SW 1271 (cell line): ENCODE measurements around the gene PEX14.

Source experiments
- DNase-seq, 2 experiments: peaks; one replicate each; lab custom pipeline; 2025; lab: John Stamatoyannopoulos, UW

Gene PEX14

DNA sequence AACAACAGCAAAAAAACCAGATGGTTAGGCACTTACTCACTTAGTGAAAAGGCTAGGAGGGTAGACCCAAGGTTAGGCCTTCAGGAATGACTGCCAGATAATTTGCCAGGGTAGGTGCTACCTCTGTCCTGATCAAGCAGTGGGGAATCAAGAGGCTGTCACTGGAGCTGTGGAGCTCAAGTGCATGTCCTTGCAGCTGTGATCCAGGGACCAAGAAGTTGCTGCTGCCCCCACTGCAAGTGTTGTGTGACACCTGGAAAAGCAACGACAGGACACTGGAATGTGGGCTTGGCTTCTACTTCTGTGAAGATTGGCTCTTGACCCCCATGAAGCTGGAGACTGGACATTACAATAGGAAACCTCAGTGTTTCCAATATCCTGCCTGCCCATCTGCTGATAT lies 72.1 kb downstream of the PEX14 start:
- no peak for DNase-seq

GRCh38 chr1:10549904-10550664 lies 75.3 kb downstream of the PEX14 start:
- no peak for DNase-seq

DNA sequence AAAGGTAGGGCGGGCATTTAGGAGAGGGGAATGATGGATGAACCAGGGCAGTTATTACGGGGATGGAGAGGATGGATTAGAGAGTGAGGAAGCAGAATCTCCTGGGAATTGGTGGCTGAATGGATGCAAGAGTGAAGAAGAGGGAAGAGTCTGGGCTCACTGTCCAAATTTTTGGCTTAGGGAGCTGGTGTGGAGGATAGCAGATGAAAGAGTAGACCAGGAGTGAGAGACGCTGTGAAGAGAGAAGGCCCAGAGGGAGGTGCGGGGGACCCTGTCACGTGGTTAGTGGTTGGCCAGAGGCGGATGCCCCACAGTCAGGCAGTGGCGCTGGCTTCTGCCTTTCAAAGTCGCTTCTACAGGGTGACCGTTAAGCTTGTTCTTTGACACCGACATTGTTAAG lies 78.4 kb downstream of the PEX14 start:
- DNase-seq, result no peak

DNA sequence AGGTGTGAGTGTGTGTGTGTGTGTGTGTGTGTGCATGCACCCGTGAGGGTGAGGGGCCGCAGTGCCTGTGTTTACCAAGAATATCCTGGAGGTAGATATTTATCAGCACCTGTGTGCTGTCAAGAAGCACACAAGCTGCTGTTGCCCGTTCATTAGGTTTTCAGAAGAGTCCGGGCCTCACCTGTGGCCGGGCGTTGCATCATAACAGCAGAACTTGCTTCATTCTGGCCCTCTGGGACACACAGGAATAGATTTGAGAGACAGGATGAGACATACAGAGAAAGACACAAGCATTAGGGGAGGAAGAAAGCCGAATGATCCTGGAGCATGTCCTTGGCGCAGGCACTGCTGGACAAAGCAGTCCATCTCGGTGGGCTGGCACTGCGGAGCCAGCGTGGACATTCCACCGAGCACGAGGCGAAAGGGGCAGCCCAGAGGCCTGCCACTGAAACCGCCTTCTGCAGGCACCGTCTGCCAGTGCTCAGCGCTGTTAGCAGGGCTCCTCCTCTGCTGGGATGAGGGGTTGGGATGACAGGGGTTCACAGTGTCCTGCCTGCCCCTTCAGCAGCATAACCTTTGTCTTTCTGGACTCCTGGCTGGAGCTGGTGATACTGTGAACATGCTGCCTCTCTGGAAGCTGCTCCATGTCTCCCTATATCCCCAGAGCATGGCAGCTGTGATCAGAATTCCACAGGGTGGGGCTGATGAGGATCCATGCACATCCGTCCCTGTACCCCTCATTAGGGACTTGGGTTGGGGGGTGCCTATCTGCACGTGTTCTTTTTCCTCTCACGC lies 81.1 kb downstream of the PEX14 start:
- DNase-seq, result no peak

DNA sequence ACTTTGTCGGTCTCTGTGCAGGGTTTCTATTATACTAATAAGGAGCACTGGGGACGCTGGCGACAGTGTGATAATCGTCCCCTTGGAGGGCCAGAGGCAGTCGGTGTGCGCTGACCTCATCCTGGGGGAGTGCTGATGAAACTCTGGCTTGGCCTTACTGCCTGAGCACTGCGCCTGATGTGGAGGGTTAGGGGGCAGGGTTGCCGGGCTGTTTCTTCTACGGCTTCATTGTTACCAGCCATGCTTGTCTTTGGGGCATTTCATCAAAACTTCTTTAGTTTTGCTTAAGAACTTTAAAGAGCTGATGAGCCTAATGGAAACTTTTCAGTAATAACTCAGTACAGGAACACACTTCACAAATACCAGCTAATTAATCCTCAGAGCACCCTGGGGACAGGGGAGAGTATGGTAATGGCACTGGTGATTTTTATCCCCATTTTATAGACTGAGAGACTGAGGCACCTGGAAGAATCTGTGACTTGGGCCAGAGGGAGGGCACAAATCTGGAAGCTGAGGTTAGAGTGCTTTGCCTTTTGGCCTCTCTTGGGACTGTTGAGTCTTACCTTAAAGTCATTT lies 81.8 kb downstream of the PEX14 start:
- no peak for DNase-seq

DNA sequence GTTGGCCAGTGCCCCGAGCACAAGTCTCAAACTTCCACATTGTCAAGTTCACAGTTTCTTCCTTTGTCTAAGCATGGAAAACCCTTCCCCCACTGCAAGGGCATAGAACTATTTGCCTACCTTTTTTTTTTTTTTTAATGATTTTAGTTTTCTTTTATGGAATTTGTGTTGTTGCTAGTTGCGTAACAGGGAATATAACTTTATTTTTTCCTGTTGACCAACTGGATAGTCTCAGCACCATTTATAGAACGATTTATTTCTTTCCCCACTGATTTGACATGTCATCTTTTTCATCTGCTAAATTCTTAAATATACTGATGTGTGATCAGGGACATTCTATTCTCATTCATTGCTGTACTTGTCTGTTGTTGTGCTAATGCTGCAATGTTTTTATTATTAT lies 83.0 kb downstream of the PEX14 start:
- DNase-seq, result no peak

- no peak for DNase-seq
Observed at GRCh38 chr1:10559386-10559785, 84.6 kb downstream of the PEX14 start.

DNA sequence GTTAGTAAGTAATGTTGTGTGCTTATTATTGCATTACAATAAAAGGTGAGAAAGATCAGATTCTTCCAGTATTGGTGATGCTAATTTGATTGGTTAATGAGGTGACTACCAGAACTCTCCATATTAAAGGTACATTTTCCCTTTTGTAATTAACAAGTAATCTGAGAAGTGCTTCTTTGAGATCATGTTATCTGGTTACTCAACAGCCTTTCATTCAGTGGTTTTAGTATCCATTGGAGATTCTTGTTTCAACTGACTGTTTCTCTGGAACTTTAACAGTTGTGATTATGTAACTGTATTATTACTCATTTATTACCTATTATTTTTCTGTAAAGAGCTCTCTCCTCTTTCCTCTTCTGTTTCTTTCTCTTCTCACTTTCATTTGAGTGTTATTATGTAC lies 86.7 kb downstream of the PEX14 start:
- DNase-seq, result no peak

DNA sequence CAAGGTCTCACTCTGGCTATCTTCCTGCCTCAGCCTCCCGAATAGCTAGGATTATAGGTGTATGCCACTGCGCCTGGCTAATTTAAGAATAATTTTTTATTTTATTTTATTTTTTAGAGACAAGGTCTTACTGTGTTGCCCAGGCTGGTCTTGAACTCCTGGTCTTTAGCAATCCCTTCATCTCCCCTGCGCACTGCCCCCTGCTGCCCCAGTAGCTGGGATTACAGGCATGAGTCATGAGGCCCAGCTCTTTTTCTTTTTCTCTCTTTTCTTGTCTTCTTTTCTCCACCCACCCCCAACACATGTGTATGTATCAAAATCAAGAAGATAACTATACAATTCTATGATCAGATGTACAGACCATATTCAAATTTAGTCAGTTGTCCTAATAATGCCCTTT lies 87.2 kb downstream of the PEX14 start:
- DNase-seq, result no peak

DNA sequence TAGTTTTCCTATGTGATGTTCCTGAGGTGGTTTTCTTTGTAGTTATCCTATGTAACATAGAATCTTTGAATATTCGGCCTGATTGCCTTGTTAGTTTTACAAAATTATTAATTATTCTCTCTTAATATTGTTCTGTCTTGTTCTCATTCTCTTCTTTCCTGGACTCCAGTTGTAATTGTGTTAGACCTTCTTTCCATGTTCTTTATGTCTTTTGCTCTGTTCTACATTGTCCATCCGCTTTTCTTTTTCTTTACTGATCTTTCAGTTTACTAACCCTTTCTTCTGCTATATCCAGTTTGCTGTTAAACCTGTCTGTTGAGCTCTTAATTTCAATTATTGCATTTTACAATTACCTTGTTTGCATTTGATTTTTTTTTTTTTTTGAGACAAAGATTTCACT lies 89.3 kb downstream of the PEX14 start:
- no peak for DNase-seq

GRCh38 chr1:10569531-10569930 lies 94.8 kb downstream of the PEX14 start:
- no peak for DNase-seq

GRCh38 chr1:10575616-10576015 lies 100.9 kb downstream of the PEX14 start:
- peak; percentile 40 to 81 for DNase-seq

GRCh38 chr1:10578070-10578469 lies 103.3 kb downstream of the PEX14 start:
- DNase-seq, result no peak

GRCh38 chr1:10583641-10584040 lies 108.9 kb downstream of the PEX14 start:
- DNase-seq, result no peak

DNA sequence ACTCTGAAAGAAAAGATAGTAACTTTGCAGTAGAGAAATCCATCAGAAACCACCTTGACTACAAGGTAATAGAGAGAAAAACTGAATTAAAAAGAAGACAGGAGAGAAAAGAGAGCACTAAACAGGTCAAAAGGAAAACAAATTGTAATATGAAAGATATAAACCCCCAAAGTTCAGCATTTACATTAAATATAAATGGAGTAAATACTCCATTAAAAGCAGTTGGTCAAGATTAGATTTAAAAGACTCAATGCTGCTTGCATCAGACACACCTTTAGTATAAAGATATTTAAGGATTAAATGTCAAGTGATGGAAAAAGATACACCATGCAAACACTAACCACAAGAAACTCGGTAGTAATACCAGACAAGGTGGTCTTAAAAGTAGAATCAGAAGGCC lies 110.5 kb downstream of the PEX14 start:
- no peak for DNase-seq

GRCh38 chr1:10586125-10586524 lies 111.4 kb downstream of the PEX14 start:
- no peak for DNase-seq

- no peak for DNase-seq
Observed at GRCh38 chr1:10588640-10589039, 113.9 kb downstream of the PEX14 start.

GRCh38 chr1:10589074-10589473 lies 114.3 kb downstream of the PEX14 start:
- no peak for DNase-seq

DNA sequence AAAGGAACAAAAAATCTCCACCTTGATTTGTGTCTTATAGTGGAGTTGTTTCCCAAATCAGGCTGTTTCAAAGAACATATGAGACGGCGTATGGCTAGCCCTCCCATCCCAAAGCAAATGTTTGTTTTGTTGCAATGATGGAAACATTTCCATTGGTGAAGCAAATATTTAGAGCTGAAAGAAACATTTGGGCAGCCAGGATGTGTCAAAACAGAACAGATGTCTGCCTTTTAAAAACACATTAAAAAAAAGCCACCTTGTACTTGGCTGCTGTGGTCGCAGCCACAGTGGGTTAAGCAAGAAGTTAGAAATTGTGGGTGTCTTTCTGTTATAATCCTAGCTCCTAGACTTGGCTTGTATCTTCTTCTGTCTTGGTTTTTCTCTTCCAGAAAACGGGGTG lies 116.3 kb downstream of the PEX14 start:
- no peak for DNase-seq

- DNase-seq, result no peak
Observed at GRCh38 chr1:10592373-10592772, 117.6 kb downstream of the PEX14 start.

DNA sequence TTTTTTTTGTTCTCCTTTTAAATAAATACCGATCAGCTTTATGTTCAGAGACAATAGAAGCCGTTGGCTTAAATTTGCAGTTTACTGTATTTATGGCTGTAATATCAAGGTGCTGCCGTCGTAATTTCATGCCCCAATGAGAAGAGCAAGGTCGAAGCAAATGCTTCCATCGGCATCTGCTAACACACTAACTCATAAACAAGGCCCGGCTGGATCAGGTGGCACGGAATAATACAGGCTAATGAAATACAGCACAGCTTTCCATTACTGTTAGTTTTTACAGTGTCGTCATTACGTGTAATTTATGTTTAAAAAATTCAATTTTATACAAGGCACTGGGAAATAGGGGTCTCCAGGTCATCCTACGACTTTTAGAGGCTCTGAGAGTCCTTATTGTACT lies 119.0 kb downstream of the PEX14 start:
- no peak for DNase-seq

- no peak for DNase-seq
Observed at GRCh38 chr1:10594595-10595223, 120.0 kb downstream of the PEX14 start.

GRCh38 chr1:10596780-10597179 lies 122.0 kb downstream of the PEX14 start:
- DNase-seq, result no peak
